Esophagus muscularis mucosa (tissue), 4 donors: ENCODE measurements around the gene UBXN2A. TPM values are rescaled to one million over a fixed set of nuclear protein-coding genes. Genes with fewer than 3 reads are reported as not detected.

Experiments used
- DNase-seq: peaks from one replicate; pipeline ENCODE4 v3.0.0-alpha.2; 2017; ENCODE audit errors: extremely low spot score
- H3K27ac ChIP-seq, 4 donors: fragments of 200-600 bp; sonication (generic); replicated peaks in 1 of 4; 1 replicate in 3 of 4; 2 replicates in 1 of 4; pipeline ENCODE4 v1.5.1; 2016 to 2019; ENCODE audit warnings: mild to moderate bottlenecking in 1 of 4
- H3K27me3 ChIP-seq, 4 donors: fragments of 200-600 bp; sonication (generic); one replicate each; pipeline versions ENCODE4 v1.5.1 to v1.6.0; 2016 to 2019
- H3K36me3 ChIP-seq, 4 donors: fragments of 200-600 bp; sonication (generic); one replicate each; pipeline ENCODE4 v1.5.1; 2016 to 2019
- H3K4me1 ChIP-seq, 4 donors: fragments of 200-600 bp; sonication (generic); one replicate each; pipeline ENCODE4 v1.5.1; 2016 to 2019
- H3K4me3 ChIP-seq, 4 donors: fragments of 200-600 bp; sonication (generic); 1 replicate in 2 of 4; 2 replicates in 2 of 4; pipeline ENCODE4 v1.5.1; 2016 to 2019; ENCODE audit warnings: mild to moderate bottlenecking in 4 of 4, moderate library complexity in 1 of 4
- H3K9me3 ChIP-seq, 4 donors: fragments of 200-600 bp; sonication (generic); 1 replicate in 3 of 4; 2 replicates in 1 of 4; pipeline ENCODE4 v1.5.1; 2016 to 2019
- EP300 ChIP-seq: sonication (generic); formaldehyde crosslinking; IDR thresholded peaks from one replicate; pipeline ENCODE4 v1.6.1; 2017; ENCODE audit warnings: antibody characterized with exemption
- POLR2A ChIP-seq: fragments of 450-650 bp; IDR thresholded peaks from one replicate; pipeline ENCODE4 v1.6.1; 2017; ENCODE audit warnings: antibody characterized with exemption, moderate library complexity, mild to moderate bottlenecking, low read depth
- POLR2AphosphoS5 ChIP-seq, 2 donors: sonication (generic); formaldehyde crosslinking; IDR thresholded peaks; one replicate each; pipeline ENCODE4 v1.6.1; 2017; ENCODE audit warnings: antibody characterized with exemption in 2 of 2
- WGBS: methylation state at CpG from one replicate; pipeline ENCODE4 v1.1.5; 2018; 5-methylcytosine and 5-hydroxymethylcytosine counted together
- intact Hi-C: fragments of 100-400 bp; cut with DNase I; formaldehyde crosslinking; loops from one replicate; pipeline ENCODE4 v1.15.1; 2023
- total RNA-seq, 4 donors: library from RNA; depleted of rRNA; stranded (reverse); fragments of >200 nt; gene quantifications; one replicate each; pipeline versions ENCODE4 v1.1.0 to v1.2.1, GENCODE V29; 2016
- TF ChIP-seq, protein P1 (sequence below), 3 experiments: fragments of 200-600 bp in 2 of 3; fragments of 450-650 bp in 1 of 3; sonication (generic) in 2 of 3; IDR thresholded peaks; one replicate each; pipeline ENCODE4 v1.5.1; 2017 to 2019; ENCODE audit warnings: antibody characterized with exemption in 3 of 3, mild to moderate bottlenecking in 2 of 3, moderate library complexity in 1 of 3

UBXN2A gene
- total RNA-seq, 4 donors from 2014 or later = 17.1 to 23.4 (median 20.3) TPM

DNA sequence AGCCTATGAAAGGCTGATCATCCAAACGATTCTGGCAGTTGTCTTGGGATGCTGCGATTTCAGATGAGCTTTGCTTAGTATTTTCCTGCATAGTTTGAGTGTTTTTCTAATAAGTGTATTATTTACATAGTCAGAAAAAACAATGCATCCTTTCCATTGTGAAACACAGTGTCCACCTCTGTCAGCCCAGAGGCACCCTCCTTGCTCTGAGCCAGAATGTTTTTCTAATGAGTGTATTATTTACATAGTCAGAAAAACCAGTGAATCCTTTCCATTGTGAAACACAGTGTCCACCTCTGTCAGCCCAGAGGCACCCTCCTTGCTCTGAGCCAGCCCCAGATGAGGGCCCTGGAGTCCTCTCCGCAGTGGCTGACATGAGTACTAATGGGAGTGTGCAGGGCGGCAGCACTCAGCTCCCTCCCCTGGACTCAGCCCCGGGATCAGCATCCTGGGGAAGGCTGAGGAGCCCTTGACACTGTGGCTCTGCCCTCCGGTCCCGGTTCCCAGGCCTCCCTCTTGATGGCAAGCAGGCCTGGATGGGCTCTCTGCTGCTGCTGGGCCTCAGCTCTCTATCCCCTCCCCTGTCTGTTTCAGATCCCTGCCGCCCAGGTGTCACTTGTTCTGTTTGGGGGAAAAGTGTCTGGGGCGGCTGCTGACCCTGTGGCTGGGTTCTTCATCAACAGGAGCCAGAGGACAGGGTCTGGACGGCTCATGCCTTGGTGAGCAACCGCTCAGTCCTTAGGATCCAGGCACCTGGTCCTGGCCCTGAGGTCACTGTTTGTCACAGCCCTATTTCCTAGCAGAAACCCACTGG, 75.5 kb downstream of the UBXN2A start:
- Histone ChIP-seq H3K9me3 (no peaks in the 10 kb centered on the region), H3K4me3 (no peak overlapping the region), H3K27me3 (peaks cover 0 to 18% (median 3%) of the 10 kb centered on the region in 4 donors), H3K27ac (no peak overlapping the region), H3K4me1 (peaks cover 0 to 3% (median 0%) of the 10 kb centered on the region in 4 donors), H3K36me3 (no peaks in the 10 kb centered on the region)
- WGBS = 81% methylated on average over 11 of the region's 11 CpGs
- intact Hi-C loops = no loop called here
- no peak for DNase-seq
- TF ChIP-seq, protein P1, sequence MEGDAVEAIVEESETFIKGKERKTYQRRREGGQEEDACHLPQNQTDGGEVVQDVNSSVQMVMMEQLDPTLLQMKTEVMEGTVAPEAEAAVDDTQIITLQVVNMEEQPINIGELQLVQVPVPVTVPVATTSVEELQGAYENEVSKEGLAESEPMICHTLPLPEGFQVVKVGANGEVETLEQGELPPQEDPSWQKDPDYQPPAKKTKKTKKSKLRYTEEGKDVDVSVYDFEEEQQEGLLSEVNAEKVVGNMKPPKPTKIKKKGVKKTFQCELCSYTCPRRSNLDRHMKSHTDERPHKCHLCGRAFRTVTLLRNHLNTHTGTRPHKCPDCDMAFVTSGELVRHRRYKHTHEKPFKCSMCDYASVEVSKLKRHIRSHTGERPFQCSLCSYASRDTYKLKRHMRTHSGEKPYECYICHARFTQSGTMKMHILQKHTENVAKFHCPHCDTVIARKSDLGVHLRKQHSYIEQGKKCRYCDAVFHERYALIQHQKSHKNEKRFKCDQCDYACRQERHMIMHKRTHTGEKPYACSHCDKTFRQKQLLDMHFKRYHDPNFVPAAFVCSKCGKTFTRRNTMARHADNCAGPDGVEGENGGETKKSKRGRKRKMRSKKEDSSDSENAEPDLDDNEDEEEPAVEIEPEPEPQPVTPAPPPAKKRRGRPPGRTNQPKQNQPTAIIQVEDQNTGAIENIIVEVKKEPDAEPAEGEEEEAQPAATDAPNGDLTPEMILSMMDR (IDR thresholded peaks at IDR 0.05) = no peak
- TF ChIP-seq EP300 (no peak), POLR2AphosphoS5 (IDR thresholded peaks at IDR 0.05) (no peak), POLR2A (no peak)

DNA sequence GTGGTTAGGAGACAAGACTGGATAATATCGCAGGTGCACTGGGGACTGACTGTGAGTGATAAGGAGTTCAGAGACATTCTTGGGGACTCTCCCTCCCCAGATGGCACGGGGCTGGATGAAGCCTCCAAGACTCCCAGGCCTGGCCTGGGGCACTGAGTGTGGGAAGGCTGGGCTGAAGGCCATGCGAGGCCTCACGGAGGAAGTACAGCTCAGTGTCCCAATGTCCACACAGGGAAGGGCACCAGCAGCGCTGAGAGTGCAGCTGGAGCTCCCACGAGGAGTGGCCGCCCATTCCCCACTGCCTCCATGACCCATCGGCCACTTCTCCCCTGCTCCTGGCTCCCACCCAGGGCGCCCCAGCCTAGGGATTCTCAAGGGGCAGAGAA, 76.1 kb downstream of the UBXN2A start:
- 77% methylated on average over 4 of the region's 9 CpGs for WGBS
- no peak for DNase-seq
- Histone ChIP-seq H3K36me3 (no peaks in the 10 kb centered on the region), H3K4me1 (no peaks in the 10 kb centered on the region), H3K27me3 (peaks cover 0 to 12% (median 0%) of the 10 kb centered on the region in 4 donors), H3K27ac (no peak overlapping the region), H3K9me3 (no peaks in the 10 kb centered on the region), H3K4me3 (no peak overlapping the region)
- intact Hi-C loops = no loop called here
- TF ChIP-seq EP300 (no peak), POLR2A (no peak), POLR2AphosphoS5 (IDR thresholded peaks at IDR 0.05) (no peak)
- TF ChIP-seq, protein P1 (IDR thresholded peaks at IDR 0.05) = no peak

DNA sequence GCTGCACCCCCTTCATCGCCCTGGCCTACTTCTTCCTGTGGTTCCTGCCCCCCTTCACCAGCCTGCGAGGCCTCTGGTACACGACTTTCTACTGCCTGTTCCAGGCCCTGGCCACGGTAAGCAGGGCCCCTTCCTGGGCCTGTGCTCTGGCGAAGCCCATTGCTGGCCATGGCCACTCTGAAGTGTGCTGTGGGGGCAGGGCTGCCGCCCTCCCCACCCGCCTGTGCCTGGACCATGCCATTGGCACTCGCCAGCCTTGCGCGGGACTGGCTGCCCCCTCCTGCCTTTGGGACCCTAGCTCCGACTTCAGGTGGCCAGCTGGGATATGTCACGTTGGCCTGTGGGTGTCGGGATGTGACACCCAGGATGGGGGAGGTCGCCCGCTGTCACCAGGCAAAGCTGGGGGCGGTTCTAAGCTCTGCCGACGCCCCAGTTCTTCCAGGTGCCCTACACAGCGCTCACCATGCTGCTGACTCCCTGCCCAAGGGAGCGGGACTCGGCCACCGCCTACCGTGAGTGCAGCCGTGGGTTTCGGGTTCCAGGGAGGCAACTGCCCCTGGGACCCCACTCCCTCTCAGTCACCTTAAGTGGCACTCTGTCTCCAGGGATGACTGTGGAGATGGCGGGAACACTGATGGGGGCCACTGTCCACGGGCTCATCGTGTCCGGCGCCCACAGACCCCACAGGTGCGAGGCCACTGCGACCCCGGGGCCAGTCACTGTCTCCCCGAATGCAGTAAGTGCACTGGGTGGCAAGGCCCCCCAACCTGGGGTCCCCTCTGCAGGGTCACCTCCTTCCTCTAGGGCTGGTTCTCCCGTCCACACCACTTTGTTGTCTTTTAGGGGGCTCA, 76.8 kb downstream of the UBXN2A start:
- TF ChIP-seq, protein P1 (IDR thresholded peaks at IDR 0.05) = no peak
- TF ChIP-seq POLR2A (no peak), EP300 (no peak)
- intact Hi-C loops = no loop called here
- Histone ChIP-seq H3K4me1 (no peaks in the 10 kb centered on the region), H3K9me3 (no peaks in the 10 kb centered on the region), H3K27ac (no peak overlapping the region), H3K36me3 (peaks cover 0 to under 1% (median under 1%) of the 10 kb centered on the region in 4 donors), H3K4me3 (no peak overlapping the region), H3K27me3 (peaks cover 0 to 8% (median 0%) of the 10 kb centered on the region in 4 donors)
- DNase-seq = no peak
- 87% methylated on average over 16 of the region's 35 CpGs for WGBS

DNA sequence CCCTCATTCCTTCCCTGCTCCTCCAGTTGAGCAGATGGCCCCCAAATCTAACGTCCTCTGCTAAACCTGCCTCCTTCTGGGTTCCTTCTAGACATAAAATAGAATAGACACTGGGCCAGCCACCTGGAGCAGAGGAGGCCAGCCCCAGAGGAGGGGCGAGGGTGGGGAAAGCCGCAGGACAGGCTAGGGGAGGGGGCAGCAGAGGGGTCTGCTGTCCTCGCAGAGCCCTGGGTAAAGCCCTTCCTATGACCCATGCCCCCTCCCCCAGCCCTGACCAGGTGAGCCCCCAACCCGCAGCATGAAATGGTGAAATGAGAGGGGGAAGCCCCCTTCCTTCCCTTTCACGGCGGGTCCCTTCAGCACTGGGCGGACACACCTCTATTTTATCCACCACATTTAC, 77.4 kb downstream of the UBXN2A start:
- intact Hi-C loops = no loop called here
- Histone ChIP-seq H3K27ac (no peak overlapping the region), H3K27me3 (peaks cover 0 to 2% (median 0%) of the 10 kb centered on the region in 4 donors), H3K4me1 (no peaks in the 10 kb centered on the region), H3K4me3 (no peak overlapping the region), H3K36me3 (peaks cover 2 to 7% (median 6%) of the 10 kb centered on the region in 4 donors), H3K9me3 (no peaks in the 10 kb centered on the region)
- TF ChIP-seq POLR2A (no peak), EP300 (no peak), POLR2AphosphoS5 (IDR thresholded peaks at IDR 0.05) (no peak)
- TF ChIP-seq, protein P1 (IDR thresholded peaks at IDR 0.05) = no peak
- no peak for DNase-seq
- WGBS = 89% methylated on average over 8 of the region's 8 CpGs
